Endothelial cell of umbilical vein (primary cell): ENCODE measurements around the gene CACNA2D3. TPM values are rescaled to one million over a fixed set of nuclear protein-coding genes. Genes with fewer than 3 reads are reported as not detected.
"Not testable (repeated sequence)": the region's sequence is repeated elsewhere in the genome, so short reads cannot be mapped to it uniquely, and the experiment has no call there.

Source experiments
- BruUV-seq: library from RNA; stranded (reverse); fragments of 400-500 nt; replicated peaks from 2 replicates; lab custom pipeline; 2021; lab: Mats Ljungman, UMichigan
- CTCF ChIA-PET: fragments of 300-600, 350-600 bp; sonication (Branson Sonifier 250); formaldehyde crosslinking; loops from one replicate; lab custom pipeline; 2021; ENCODE audit warnings: antibody characterized with exemption, inconsistent platforms; lab: Charles Lee
- POLR2A ChIA-PET: fragments of 300-600, 350-600 bp; sonication (Branson Sonifier 250); formaldehyde crosslinking; loops from one replicate; lab custom pipeline; 2021; ENCODE audit warnings: antibody characterized with exemption, inconsistent platforms; lab: Charles Lee
- DNase-seq: peaks from one replicate; pipeline ENCODE4 v3.0.0-alpha.2; 2011; ENCODE audit warnings: low read depth, low spot score
- FAIRE-seq: peaks from 2 replicates; lab custom pipeline; 2011; peaks lifted over from hg19 to GRCh38; lab: Jason Lieb, UNC
- H2AFZ ChIP-seq: 2 replicates; pipeline ENCODE4 v1.6.0; 2012; ENCODE audit warnings: low read depth, low read length, control low read depth, inconsistent platforms
- H3K27ac ChIP-seq: 2 replicates; pipeline ENCODE4 v1.5.1; 2011; ENCODE audit warnings: low read depth, mild to moderate bottlenecking, control low read depth, low read length, moderate library complexity; ENCODE audit not compliant: insufficient read depth
- H3K27me3 ChIP-seq, 2 experiments: 2 replicates each; pipeline versions ENCODE4 v1.6.0 to v1.6.1; 2011; ENCODE audit warnings: low read length in 2 of 2, mixed read lengths in 1 of 2; ENCODE audit not compliant: control insufficient read depth in 2 of 2, insufficient read depth in 2 of 2
- H3K36me3 ChIP-seq, 2 experiments: 2 replicates in 1 of 2; 3 replicates in 1 of 2; pipeline ENCODE4 v1.5.1; 2011; ENCODE audit warnings: low read length in 2 of 2, mild to moderate bottlenecking in 1 of 2, moderate library complexity in 1 of 2; ENCODE audit not compliant: control insufficient read depth in 2 of 2, insufficient read depth in 2 of 2; ENCODE audit errors: extremely low read depth in 1 of 2
- H3K4me1 ChIP-seq: 3 replicates; pipeline ENCODE4 v1.5.1; 2011; ENCODE audit warnings: mild to moderate bottlenecking, low read length; ENCODE audit not compliant: control insufficient read depth, insufficient read depth; ENCODE audit errors: extremely low read depth
- H3K4me2 ChIP-seq: 2 replicates; pipeline ENCODE4 v1.6.1; 2011; ENCODE audit warnings: low read length, control low read depth, mixed read lengths; ENCODE audit not compliant: insufficient read depth
- H3K4me3 ChIP-seq, 3 experiments: fragments of 200-600 bp in 1 of 3; sonication (generic), shearing (Covaris generic) in 1 of 3; replicated peaks in 1 of 3; 2 replicates each; pipeline ENCODE4 v1.5.1; 2011 to 2016; ENCODE audit warnings: control low read depth in 3 of 3, low read length in 3 of 3, mild to moderate bottlenecking in 2 of 3, inconsistent platforms in 1 of 3, low read depth in 1 of 3, moderate library complexity in 1 of 3; ENCODE audit not compliant: insufficient read depth in 1 of 3
- H3K79me2 ChIP-seq: 2 replicates; pipeline ENCODE4 v1.6.0; 2012; ENCODE audit warnings: low read length, inconsistent platforms; ENCODE audit not compliant: control insufficient read depth, insufficient read depth
- H3K9ac ChIP-seq: replicated peaks from 2 replicates; pipeline ENCODE3; 2011; ENCODE audit warnings: low read length, control low read depth; ENCODE audit not compliant: insufficient read depth; ENCODE audit errors: extremely low read depth
- H3K9me1 ChIP-seq: replicated peaks from 3 replicates; pipeline ENCODE4 v1.6.0; 2011; ENCODE audit warnings: mild to moderate bottlenecking, low read length; ENCODE audit not compliant: control insufficient read depth, insufficient read depth; ENCODE audit errors: extremely low read depth
- H3K9me3 ChIP-seq: replicated peaks from 2 replicates; pipeline ENCODE4 v1.5.1; 2012; ENCODE audit warnings: low read length, inconsistent platforms; ENCODE audit not compliant: control insufficient read depth, insufficient read depth
- H4K20me1 ChIP-seq: replicated peaks from 2 replicates; pipeline ENCODE3; 2011; ENCODE audit warnings: mild to moderate bottlenecking, low read length; ENCODE audit not compliant: control insufficient read depth, insufficient read depth; ENCODE audit errors: extremely low read depth
- CTCF ChIP-seq, 2 donors: IDR thresholded peaks; 1 replicate in 1 of 2; 2 replicates in 1 of 2; pipeline ENCODE4 v1.5.1; 2011; ENCODE audit warnings: low read length in 2 of 2, mild to moderate bottlenecking in 2 of 2, moderate library complexity in 2 of 2, control low read depth in 1 of 2, inconsistent platforms in 1 of 2, low read depth in 1 of 2; ENCODE audit not compliant: insufficient read depth in 1 of 2; ENCODE audit errors: extremely low read depth in 1 of 2
- EZH2 ChIP-seq: IDR thresholded peaks from 2 replicates; pipeline ENCODE4 v1.6.1; 2012; ENCODE audit warnings: borderline replicate concordance, low read depth, mild to moderate bottlenecking, moderate library complexity, low read length, inconsistent platforms; ENCODE audit not compliant: severe bottlenecking
- FOS ChIP-seq: IDR thresholded peaks from 2 replicates; pipeline ENCODE4 v1.6.1; 2011; ENCODE audit warnings: mild to moderate bottlenecking, low read length, moderate library complexity, borderline replicate concordance; ENCODE audit not compliant: insufficient read depth
- GATA2 ChIP-seq: IDR thresholded peaks from 2 replicates; pipeline ENCODE4 v1.7.0; 2011; ENCODE audit warnings: low read depth, mild to moderate bottlenecking, moderate library complexity, mixed read lengths, low read length; ENCODE audit not compliant: insufficient read length, insufficient read depth
- JUN ChIP-seq: IDR thresholded peaks from 2 replicates; pipeline ENCODE4 v1.6.1; 2011; ENCODE audit warnings: borderline replicate concordance, low read depth; ENCODE audit not compliant: insufficient read length, insufficient read depth
- MAX ChIP-seq: IDR thresholded peaks from 2 replicates; pipeline ENCODE4 v1.6.1; 2011; ENCODE audit not compliant: insufficient read depth, insufficient read length
- MYC ChIP-seq: IDR thresholded peaks from one replicate; pipeline ENCODE4 v1.6.1; 2011; ENCODE audit warnings: mild to moderate bottlenecking, low read depth, low read length
- POLR2A ChIP-seq: IDR thresholded peaks from 2 replicates; pipeline ENCODE4 v1.6.1; 2012; ENCODE audit warnings: low read depth, mild to moderate bottlenecking, control low read depth, low read length
- POLR2AphosphoS5 ChIP-seq: IDR thresholded peaks from 2 replicates; pipeline ENCODE4 v1.6.1; 2012; ENCODE audit warnings: low read depth, mild to moderate bottlenecking, control low read depth, low read length, moderate library complexity; ENCODE audit not compliant: insufficient read depth
- dilution Hi-C: fragments of 300-500 bp; cut with MboI; formaldehyde crosslinking; loops from one replicate; pipeline ENCODE4 v1.15.0; 2019; ENCODE audit warnings: low sequenced_read_pairs; ENCODE audit not compliant: extremely low pct_ligation_motif_present
- intact Hi-C: fragments of 100-400 bp; cut with micrococcal nuclease; formaldehyde crosslinking; loops from one replicate; pipeline ENCODE4 v1.10.0; 2022
- polyA plus RNA-seq, 4 experiments: library from polyadenylated mRNA; depleted of rRNA in 3 of 4; stranded (reverse) in 3 of 4; unstranded in 1 of 4; fragments of >200 nt; gene quantifications; 2 replicates each; pipeline versions ENCODE4 v1.2.1 to v1.2.3, GENCODE V29; 2011 to 2012; ENCODE audit warnings: missing spikeins in 1 of 4
- total RNA-seq: library from RNA; stranded (reverse); gene quantifications from 2 replicates; pipeline ENCODE4 v1.2.3, GENCODE V29; 2021

The CACNA2D3 gene
- total and polyA plus RNA-seq, 2 donors (not counting 3 experiments of a cell fraction or from before 2014, with no cell fraction given), result not detected

GRCh38 chr3:54630101-54630623 lies 507.8 kb downstream of the CACNA2D3 start:
- no peak overlapping the region for H3K4me2 ChIP-seq
- no peak overlapping the region for H3K27ac ChIP-seq
- H4K20me1 ChIP-seq, result no peaks in the 10 kb centered on the region
- no TSS peak for BruUV-seq
- H3K9ac ChIP-seq, result no peak overlapping the region
- intact Hi-C loops, result no loop called here
- TF ChIP-seq MYC, result no peak
- TF ChIP-seq GATA2, result no peak
- no peak for TF ChIP-seq EZH2
- no peak for TF ChIP-seq CTCF (IDR thresholded peaks at IDR 0.05; ENCODE audit: extremely low read depth in 1 of 2, insufficient read depth in 1 of 2, low read depth in 1 of 2, low read length in 2 of 2)
- TF ChIP-seq POLR2A, result no peak
- TF ChIP-seq JUN, result no peak
- no peak for TF ChIP-seq MAX
- TF ChIP-seq POLR2AphosphoS5, result no peak
- no peak for TF ChIP-seq FOS
- H3K79me2 ChIP-seq, result no peaks in the 10 kb centered on the region
- ChIA-PET CTCF (no interaction called here), POLR2A (no interaction called here)
- DNase-seq (no peak), FAIRE-seq (no peak)
- no peak overlapping the region for H3K4me3 ChIP-seq
- H2AFZ ChIP-seq, result no peak overlapping the region
- H3K9me1 ChIP-seq, result no peaks in the 10 kb centered on the region
- dilution Hi-C loops, result no loop called here
- no peaks in the 10 kb centered on the region for H3K36me3 ChIP-seq
- no peaks in the 10 kb centered on the region for H3K27me3 ChIP-seq
- no peaks in the 10 kb centered on the region for H3K9me3 ChIP-seq
- H3K4me1 ChIP-seq, result no peaks in the 10 kb centered on the region

DNA sequence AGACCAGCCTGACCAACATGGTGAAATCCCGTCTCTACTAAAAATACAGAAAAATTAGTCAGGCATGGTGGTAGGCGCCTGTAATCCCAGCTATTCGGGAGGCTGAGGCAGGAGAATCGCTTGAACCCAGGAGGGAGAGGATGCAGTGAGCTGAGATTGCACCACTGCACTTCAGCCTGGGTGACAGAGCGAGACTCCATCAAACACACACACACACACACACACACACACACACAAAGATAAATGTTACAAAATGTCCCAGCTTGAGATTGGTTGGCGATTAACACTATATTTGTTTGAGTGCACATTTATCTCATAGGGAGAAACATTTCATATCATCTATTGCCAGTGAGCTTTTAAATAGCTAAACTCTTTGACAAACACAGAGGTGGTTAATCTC lies 508.6 kb downstream of the CACNA2D3 start:
- H3K9ac ChIP-seq, H3K9me3 ChIP-seq, BruUV-seq, H3K27ac ChIP-seq, H3K4me2 ChIP-seq, H3K9me1 ChIP-seq, FAIRE-seq, H3K27me3 ChIP-seq, H2AFZ ChIP-seq, H4K20me1 ChIP-seq, intact Hi-C loops, H3K4me3 ChIP-seq, DNase-seq, POLR2A ChIA-PET, H3K4me1 ChIP-seq, dilution Hi-C loops, H3K79me2 ChIP-seq, H3K36me3 ChIP-seq, CTCF ChIA-PET: not testable (repeated sequence)
